Effector CD8-positive, alpha-beta T cell (primary cell): ENCODE measurements around the gene WFDC13.
"Not testable (repeated sequence)": the region's sequence is repeated elsewhere in the genome, so short reads cannot be mapped to it uniquely, and the experiment has no call there.

Source experiments
- DNase-seq: peaks from one replicate; lab custom pipeline; 2025; lab: John Stamatoyannopoulos, UW
- total RNA-seq, 4 experiments: gene quantifications; one replicate each; lab custom pipeline; 2026; lab: John Stamatoyannopoulos, UW

WFDC13 gene
- total RNA-seq = 0 to 0.09 (median 0) reads per million in 4 experiments

GRCh38 chr20:45701873-45702272, at the start of gene WFDC13:
TSS of gene WFDC13 (plus strand) at chr20:45702038. CDS start at chr20:45702124, 86 bp downstream.
- DNase-seq = no peak

GRCh38 chr20:45657038-45657437, 44.8 kb upstream of the WFDC13 start:
- not testable (repeated sequence) for DNase-seq

- DNase-seq = no peak
These were observed 31.7 kb upstream of the WFDC13 start, which contains the start of gene WFDC11 for GRCh38 chr20:45670139-45670538. TSS of gene WFDC11 (minus strand) at chr20:45670239. CDS start at chr20:45650600, 19,639 bp downstream.

DNA sequence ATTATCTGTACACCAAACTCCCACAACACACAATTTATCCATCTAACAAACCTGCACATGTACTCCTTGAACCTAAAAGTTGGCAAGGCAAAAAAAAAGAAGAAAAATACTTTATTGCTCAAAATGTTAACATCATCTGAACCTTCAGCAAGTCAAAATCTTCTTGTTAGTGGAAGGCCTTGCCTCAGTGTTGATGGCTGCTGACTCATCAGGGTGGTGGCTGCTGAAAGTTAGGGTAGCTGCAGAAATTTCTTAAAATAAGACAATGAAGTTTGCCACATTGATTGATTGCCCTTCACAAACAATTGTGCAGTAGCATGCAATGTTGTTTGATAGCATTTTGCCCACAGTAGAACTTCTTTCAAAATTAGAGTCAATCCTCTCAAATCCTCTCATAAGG, 29.1 kb upstream of the WFDC13 start:
- no peak for DNase-seq

DNA sequence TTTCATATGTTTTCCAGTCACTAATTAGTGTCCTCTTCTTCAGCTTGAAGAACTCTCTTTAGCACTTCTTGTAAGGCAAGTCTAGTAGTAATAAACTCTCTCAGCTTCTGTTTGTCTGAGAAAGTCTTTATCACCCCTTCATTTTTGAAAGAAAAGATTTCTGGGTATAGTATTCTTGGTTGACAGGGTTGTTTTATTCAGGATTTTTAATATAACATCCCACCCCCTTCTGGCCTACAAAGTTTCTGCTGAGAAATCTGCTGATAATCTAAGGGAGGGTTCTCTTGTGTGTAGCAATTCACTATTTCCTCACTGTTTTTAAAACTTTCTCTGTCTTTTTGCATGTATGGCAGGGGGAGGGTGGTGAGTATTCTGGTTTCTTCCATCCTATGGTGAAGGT, 22.2 kb upstream of the WFDC13 start:
- DNase-seq = no peak

DNA sequence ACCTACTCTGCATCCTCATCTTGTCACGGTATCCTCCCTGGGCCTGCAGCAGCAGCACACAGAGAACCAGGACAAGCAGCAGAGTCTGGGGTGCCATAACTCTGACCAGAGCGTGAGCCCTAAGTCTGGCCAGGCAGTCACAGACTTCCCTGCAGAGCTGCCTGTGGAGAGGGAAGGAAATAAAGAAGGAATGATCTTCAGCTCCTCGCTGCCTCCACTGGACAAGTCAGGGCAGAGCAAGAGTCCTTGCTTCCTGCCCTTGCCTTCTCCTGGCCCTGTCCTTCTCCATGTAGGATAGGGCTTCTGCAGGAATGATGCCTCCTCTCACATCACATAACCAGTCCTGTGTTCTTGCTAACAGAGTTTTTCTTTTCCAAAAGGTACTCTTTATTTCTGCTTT, 15.9 kb upstream of the WFDC13 start:
- no peak for DNase-seq

DNA sequence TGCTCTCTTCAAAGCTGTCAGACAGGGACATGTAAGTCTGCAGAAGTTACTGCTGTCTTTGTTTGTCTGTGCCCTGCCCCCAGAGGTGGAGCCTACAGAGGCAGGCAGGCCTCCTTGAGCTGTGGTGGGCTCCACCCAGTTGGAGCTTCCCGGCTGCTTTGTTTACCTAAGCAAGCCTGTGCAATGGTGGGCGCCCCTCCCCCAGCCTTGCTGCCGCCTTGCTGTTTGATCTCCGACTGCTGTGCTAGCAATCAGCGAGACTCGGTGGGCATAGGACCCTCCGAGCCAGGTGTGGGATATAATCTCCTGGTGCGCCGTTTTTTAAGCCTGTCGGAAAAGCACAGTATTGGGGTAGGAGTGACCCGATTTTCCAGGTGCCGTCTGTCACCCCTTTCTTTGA, 8.5 kb upstream of the WFDC13 start:
- DNase-seq = not testable (repeated sequence)

- DNase-seq = no peak
These were observed 6.3 kb upstream of the WFDC13 start for GRCh38 chr20:45695496-45695895.

DNA sequence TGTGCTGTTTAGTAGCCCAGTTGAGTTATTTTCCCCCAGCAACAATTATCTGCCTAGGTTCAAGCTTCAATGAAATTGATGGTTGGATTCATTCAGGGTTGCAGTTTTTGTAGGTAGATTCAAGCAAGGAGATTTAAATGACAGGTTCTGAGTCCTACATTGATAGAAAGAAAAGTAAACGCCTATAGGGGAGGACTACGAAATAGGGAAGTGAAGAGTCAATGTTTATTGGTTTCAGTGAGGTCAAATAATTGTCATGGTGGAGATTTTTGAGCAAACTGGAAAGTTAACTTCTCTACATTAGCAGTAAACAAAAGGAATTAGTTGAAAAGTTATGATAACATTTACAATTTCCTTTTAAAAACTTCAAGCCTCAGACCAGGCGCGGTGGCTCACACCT, 734 bp upstream of the WFDC13 start:
- no peak for DNase-seq

- no peak for DNase-seq
These were observed 3.3 kb downstream of the WFDC13 start, which contains the start of gene WFDC10B for GRCh38 chr20:45704969-45705637. TSS of gene WFDC10B (minus strand) at chr20:45705019. CDS start at chr20:45685992, 19,027 bp downstream.

DNA sequence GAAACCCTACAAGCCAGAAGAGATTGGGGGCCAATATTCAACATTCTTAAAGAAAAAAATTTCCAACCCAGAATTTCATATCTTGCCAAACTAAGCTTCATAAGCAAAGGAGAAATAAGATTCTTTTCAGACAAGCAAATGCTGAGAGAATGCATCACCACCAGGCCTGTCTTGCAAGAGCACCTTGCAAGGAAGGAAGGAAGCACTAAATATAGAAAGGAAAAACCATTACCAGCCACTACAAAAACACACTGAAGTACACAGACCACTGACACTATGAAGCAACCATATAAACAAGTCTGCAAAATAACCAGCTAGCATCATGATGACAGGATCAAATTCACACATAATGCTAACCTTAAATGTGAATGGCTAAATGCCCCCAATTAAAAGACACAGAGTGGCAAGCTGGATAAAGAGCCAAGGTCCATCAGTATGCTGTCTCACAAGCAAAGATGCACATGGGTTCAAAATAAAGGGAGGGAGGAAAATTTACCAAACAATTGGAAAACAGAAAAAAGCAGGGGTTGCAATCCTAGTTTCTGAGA, 14.4 kb downstream of the WFDC13 start:
- DNase-seq = not testable (repeated sequence)

GRCh38 chr20:45722047-45722446, 20.2 kb downstream of the WFDC13 start, which contains the start of gene SPINT4:
TSS of gene SPINT4 (plus strand) at chr20:45722347. CDS start at chr20:45722368, 21 bp downstream.
- DNase-seq = no peak

DNA sequence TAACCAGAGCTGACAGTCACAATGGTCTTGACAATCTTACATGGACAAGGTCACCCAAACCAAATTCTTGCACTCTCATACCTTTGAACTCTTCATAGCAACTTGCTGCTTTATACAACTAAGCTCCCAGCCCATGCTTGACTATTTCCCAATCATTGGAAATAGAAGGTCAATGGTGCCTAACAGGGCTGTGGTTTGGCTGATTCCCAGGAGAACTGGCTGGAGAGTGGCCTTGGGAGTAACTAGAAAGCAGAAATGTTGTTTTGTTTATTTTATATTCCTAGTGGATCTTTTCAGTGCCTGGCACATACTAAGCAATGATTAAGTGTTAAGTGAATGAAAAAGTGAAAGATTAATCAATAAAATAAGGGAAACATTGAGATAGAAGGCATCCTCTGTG, 23.3 kb downstream of the WFDC13 start:
- DNase-seq = no peak

DNA sequence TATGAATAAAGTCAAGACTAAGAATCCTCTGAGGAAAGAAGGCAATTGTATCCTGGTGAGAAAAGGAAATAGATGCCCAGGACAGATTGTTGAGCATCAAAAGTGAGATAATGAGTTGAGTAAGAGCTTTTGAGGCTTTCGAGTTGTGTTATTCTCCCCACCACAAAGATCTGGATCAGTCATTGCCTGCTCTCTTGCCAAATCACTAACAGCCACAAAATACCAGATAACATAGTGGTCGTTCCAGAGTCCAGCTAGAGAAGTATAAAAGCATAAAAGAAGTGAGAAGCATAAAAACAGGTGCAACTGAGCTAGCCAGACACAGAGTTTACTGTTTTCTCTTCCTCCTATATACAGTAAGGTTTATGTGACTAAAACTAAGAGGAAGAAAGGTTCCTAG, 25.2 kb downstream of the WFDC13 start:
- DNase-seq = no peak

DNA sequence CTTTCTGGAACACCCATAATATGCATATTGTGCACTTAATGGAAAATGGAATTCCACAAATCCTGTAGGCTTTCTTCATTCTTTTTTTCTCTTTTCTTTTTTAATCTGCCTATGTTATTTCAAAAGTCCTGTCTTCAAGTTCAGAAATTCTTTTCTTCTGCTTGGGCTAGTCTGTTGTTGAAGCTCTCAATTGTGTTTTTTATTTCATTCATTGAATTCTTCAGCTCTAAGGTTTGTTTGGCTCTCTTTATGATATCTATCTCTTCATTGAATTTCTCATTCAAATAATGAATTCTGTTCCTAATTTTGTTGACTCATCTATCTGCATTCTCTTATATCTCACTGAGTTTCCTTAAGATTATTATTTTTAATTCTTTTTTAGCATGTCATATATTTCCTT, 30.4 kb downstream of the WFDC13 start:
- DNase-seq = no peak

DNA sequence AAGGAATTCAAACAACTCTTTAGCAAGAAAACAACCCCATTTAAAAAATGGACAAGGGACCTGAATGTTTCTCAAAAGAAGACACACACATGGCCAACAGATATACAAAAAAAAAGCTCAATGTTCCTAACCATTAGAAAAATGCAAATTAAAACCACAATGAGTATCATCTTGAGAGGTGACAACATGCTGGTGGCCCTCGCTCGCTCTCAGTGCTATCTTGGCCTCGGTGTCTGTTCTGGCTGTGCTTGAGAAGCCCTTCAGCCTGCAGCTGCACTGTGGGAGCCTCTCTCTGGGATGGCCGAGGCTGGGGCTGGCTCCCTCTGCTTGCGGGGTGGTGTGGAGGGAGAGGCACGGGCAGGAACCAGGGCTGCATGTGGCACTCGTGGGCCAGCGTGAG, 33.7 kb downstream of the WFDC13 start:
- DNase-seq = no peak

DNA sequence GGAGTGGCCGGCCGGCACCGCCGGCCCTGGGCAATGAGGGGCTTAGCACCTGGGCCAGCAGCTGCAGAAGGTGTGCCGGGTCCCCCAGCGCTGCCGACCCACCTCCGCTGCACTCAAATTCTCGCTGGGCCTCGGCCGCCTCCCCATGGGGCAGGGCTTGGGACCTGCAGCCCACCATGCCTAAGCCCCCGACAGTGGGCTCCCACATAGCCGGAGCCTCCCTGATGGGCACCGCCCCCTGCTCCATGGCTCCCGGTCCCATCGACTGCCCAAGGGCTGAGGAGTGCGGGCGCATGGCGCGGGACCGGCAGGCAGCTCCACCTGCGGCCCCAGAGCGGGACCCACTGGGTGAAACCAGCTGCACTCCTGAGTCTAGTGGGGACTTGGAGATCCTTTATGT, 34.1 kb downstream of the WFDC13 start:
- no peak for DNase-seq

GRCh38 chr20:45742596-45742995, 40.8 kb downstream of the WFDC13 start:
- no peak for DNase-seq

DNA sequence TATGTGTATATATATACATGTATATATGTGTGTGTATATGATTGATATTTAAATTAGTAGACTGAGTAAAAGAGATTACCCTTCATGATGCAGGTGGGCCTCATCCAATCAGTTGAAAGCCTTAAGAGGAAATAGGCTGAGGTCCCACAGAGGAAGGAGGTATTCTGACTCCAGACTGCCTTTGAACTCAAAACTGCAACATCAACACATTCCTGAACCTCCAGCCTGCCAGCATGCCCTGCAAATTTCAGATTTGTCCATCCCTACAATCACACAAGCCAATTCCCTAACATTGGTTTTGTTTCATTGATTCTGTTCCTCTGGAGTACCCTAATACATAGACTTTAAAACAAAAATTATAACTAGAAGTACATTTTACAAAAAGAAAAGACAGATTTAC, 43.2 kb downstream of the WFDC13 start:
- no peak for DNase-seq

- no peak for DNase-seq
These were observed 49.9 kb downstream of the WFDC13 start for GRCh38 chr20:45751721-45752120.

DNA sequence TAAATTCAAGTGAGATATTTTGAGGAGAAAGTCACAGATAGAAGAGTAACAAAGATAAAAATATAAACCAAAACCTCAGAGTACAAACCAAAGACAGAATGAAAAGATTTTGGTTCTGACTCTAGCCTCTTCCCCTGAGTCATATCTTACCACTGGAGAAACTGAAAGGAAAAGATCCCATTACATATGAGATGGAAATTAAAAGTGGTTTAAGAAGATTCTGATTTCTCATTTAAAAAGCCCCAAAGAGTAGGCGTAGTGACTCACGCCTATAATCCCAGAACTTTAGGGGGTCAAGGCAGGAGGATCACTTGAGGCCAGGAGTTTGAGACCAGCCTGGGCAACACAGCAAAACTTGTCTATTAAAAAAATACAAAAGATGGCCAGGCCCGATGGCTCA, 50.9 kb downstream of the WFDC13 start:
- DNase-seq = no peak

GRCh38 chr20:45758096-45758495, 56.3 kb downstream of the WFDC13 start:
- DNase-seq = no peak
